HEK293T (cell line): ENCODE results near the gene TRPM5.

Experiments used
- BHLHE40 ChIP-seq: fragments of 450-650 bp; IDR thresholded peaks from 2 replicates; pipeline ENCODE4 v1.6.1; 2016; ENCODE audit warnings: mild to moderate bottlenecking, moderate library complexity, borderline replicate concordance
- HDGF ChIP-seq: fragments of 450-650 bp; IDR thresholded peaks from 2 replicates; pipeline ENCODE4 v1.6.1; 2017; ENCODE audit warnings: antibody characterized with exemption, borderline replicate concordance
- SP1 ChIP-seq: fragments of 450-650 bp; IDR thresholded peaks from 2 replicates; pipeline ENCODE4 v1.6.1; 2017

- no peak for TF ChIP-seq BHLHE40
- no peak for TF ChIP-seq SP1
- TF ChIP-seq HDGF: no peak
These were observed 24.3 kb upstream of the TRPM5 start for GRCh38 chr11:2468363-2469235.
